Muscle layer of duodenum (tissue), 2 donors: ENCODE measurements around the gene UBR1.

Experiments used
- H3K27ac ChIP-seq: one replicate; pipeline ENCODE4 v1.7.0; 2013; ENCODE audit warnings: mild to moderate bottlenecking, low read length
- H3K27me3 ChIP-seq: one replicate; pipeline ENCODE4 v1.7.0; 2013; ENCODE audit warnings: low read depth, mild to moderate bottlenecking, control low read depth, low read length
- H3K36me3 ChIP-seq, 2 donors: one replicate each; pipeline ENCODE4 v1.7.0; 2013; ENCODE audit warnings: low read length in 2 of 2, control low read depth in 1 of 2, mild to moderate bottlenecking in 1 of 2; ENCODE audit not compliant: insufficient read depth in 2 of 2, control insufficient read depth in 1 of 2
- H3K4me1 ChIP-seq, 2 donors: one replicate each; pipeline ENCODE4 v1.7.0; 2013; ENCODE audit warnings: low read length in 2 of 2, mild to moderate bottlenecking in 2 of 2, control low read depth in 1 of 2, moderate library complexity in 1 of 2; ENCODE audit not compliant: insufficient read depth in 2 of 2, control insufficient read depth in 1 of 2
- H3K4me3 ChIP-seq, 2 donors: one replicate each; pipeline ENCODE4 v1.7.0; 2013; ENCODE audit warnings: low read length in 2 of 2, low read depth in 1 of 2, mild to moderate bottlenecking in 1 of 2
- H3K9me3 ChIP-seq, 2 donors: one replicate each; pipeline ENCODE4 v1.7.0; 2013; ENCODE audit warnings: low read length in 2 of 2, control low read depth in 1 of 2, mild to moderate bottlenecking in 1 of 2; ENCODE audit not compliant: control insufficient read depth in 1 of 2
- donor health status: healthy.

UBR1 gene

DNA sequence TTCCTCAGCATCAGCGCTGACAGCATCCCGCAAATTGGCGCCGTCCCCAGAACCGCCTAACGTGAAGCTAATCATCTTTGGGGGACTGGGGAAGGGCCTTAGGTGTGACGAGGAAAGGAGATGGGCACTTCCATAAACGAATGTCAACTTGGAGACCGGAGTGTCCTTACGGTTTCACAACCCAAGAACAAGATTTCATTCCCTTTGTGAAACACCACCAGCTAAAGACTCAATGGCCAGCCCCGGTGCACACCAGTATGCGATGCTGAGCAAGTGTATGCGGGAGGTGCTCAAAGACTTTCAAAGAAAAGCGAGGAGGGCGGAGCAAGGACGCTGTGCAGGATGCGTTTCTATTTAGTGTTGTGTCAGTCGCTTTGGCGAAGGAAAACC, 184.5 kb downstream of the UBR1 start:
- no peaks in the 10 kb centered on the region for H3K36me3 ChIP-seq
- peaks cover 7 to 8% of the 10 kb centered on the region in 2 donors for H3K4me1 ChIP-seq
- no peaks in the 10 kb centered on the region for H3K9me3 ChIP-seq
- H3K4me3 ChIP-seq: peak overlapping the region; percentile 75 to 89
- no peaks in the 10 kb centered on the region for H3K27me3 ChIP-seq
- peak overlapping the region; percentile 71 for H3K27ac ChIP-seq

DNA sequence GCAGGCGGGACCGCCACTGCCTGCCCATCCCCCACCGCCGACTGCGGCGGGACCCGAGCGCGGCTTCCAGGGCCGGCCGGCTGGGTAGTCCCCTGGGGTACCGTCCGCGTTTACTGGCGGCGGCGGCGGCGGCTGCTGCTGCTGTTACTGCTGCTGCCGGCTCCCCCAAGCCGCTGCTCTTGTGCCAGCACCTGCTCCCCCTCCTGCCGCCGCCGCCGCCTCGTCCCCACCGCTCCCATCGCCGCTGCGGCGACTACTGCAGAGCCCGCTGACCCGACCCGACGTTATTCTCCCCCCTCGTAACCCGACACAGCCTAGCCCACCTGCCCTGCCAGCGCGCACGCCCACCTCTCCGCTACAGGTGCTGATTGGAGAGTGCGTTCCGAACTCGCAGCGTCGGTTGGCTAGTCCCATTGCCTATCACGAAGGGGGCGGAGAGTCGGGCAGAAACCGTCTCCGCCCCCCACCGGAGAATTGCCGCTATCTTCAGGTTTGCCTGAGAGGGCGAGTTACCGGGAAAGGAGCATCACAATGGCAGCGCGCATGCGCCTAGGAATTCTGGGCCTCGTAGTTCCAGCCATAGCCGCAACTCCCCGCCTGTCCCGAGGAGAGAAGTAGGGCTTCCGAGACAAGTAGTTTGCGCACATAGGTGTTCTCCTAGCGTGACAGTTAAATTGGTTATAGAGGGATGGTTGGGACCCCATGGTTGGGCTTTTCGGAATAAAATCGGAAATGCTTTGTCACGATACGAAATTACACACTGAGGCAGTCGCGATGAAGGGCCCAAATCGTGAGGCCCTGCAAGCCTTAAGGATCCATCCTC, 185.1 kb downstream of the UBR1 start, which contains the start of gene TTBK2:
Gene TTBK2 (minus strand): TSS at position 260 of the 823 bp plus-strand sequence. CDS start 42,161 bp downstream, outside the sequence.
- Histone ChIP-seq H3K4me1 (peaks cover 7 to 8% of the 10 kb centered on the region in 2 donors), H3K27ac (peak within 1 kb of the TSS; percentile 71), H3K36me3 (no peaks in the 10 kb centered on the region), H3K4me3 (peak within 1 kb of the TSS; percentile 75 to 89), H3K9me3 (no peaks in the 10 kb centered on the region), H3K27me3 (no peaks in the 10 kb centered on the region)

- H3K36me3 ChIP-seq: no peaks in the 10 kb centered on the region
- H3K9me3 ChIP-seq: no peaks in the 10 kb centered on the region
- H3K4me3 ChIP-seq: peak overlapping the region; percentile 75 to 89
- H3K4me1 ChIP-seq: peaks cover 7 to 12% of the 10 kb centered on the region in 2 donors
- H3K27ac ChIP-seq: peak overlapping the region; percentile 71
- H3K27me3 ChIP-seq: no peaks in the 10 kb centered on the region
Observed at GRCh38 chr15:42919799-42920518, 185.9 kb downstream of the UBR1 start.

DNA sequence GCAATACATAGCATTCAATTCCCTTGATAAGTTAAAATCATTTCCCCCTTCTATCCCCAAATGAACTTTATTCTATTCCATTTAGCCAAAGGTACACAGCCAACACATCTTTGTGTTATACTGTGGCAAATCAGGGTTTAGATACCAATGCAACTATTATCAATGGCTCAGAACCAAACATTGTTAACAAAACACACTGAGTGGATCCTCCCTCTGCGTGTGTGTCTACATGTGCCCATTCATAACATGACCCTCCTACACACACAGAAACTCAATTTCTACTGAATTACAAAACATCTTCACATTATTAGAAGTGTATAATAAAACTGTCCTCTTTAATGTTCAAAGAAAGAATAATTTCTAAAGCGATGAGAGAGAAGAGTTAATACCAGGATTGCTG, 186.5 kb downstream of the UBR1 start:
- no peaks in the 10 kb centered on the region for H3K9me3 ChIP-seq
- H3K27ac ChIP-seq: peak overlapping the region; percentile 71
- no peaks in the 10 kb centered on the region for H3K36me3 ChIP-seq
- no peaks in the 10 kb centered on the region for H3K27me3 ChIP-seq
- peaks cover 7 to 12% of the 10 kb centered on the region in 2 donors for H3K4me1 ChIP-seq
- H3K4me3 ChIP-seq: peak overlapping the region; percentile 75 to 89

GRCh38 chr15:42918047-42918446, 187.8 kb downstream of the UBR1 start:
- peaks cover 7 to 12% of the 10 kb centered on the region in 2 donors for H3K4me1 ChIP-seq
- H3K4me3 ChIP-seq: no peak overlapping the region
- no peaks in the 10 kb centered on the region for H3K9me3 ChIP-seq
- H3K27me3 ChIP-seq: no peaks in the 10 kb centered on the region
- H3K36me3 ChIP-seq: no peaks in the 10 kb centered on the region
- no peak overlapping the region for H3K27ac ChIP-seq

GRCh38 chr15:42915654-42916315, 190.1 kb downstream of the UBR1 start:
- Histone ChIP-seq H3K27ac (no peak overlapping the region), H3K36me3 (no peaks in the 10 kb centered on the region), H3K4me3 (no peak overlapping the region), H3K9me3 (no peaks in the 10 kb centered on the region), H3K27me3 (no peaks in the 10 kb centered on the region), H3K4me1 (peaks cover 7 to 9% of the 10 kb centered on the region in 2 donors)

GRCh38 chr15:42914728-42915497, 190.9 kb downstream of the UBR1 start:
- no peaks in the 10 kb centered on the region for H3K9me3 ChIP-seq
- H3K4me1 ChIP-seq: peaks cover 7 to 9% of the 10 kb centered on the region in 2 donors
- H3K27ac ChIP-seq: no peak overlapping the region
- H3K4me3 ChIP-seq: peak overlapping the region; percentile 2 to 35
- H3K27me3 ChIP-seq: no peaks in the 10 kb centered on the region
- H3K36me3 ChIP-seq: no peaks in the 10 kb centered on the region

- H3K36me3 ChIP-seq: no peaks in the 10 kb centered on the region
- no peak overlapping the region for H3K27ac ChIP-seq
- H3K9me3 ChIP-seq: no peaks in the 10 kb centered on the region
- H3K4me1 ChIP-seq: peaks cover 0 to 4% of the 10 kb centered on the region in 2 donors
- no peak overlapping the region for H3K4me3 ChIP-seq
- H3K27me3 ChIP-seq: no peaks in the 10 kb centered on the region
Observed at GRCh38 chr15:42911058-42911592, 194.7 kb downstream of the UBR1 start.

GRCh38 chr15:42908538-42908937, 197.3 kb downstream of the UBR1 start:
- no peaks in the 10 kb centered on the region for H3K27me3 ChIP-seq
- peaks cover 0 to 4% of the 10 kb centered on the region in 2 donors for H3K4me1 ChIP-seq
- no peaks in the 10 kb centered on the region for H3K36me3 ChIP-seq
- no peaks in the 10 kb centered on the region for H3K9me3 ChIP-seq
- no peak overlapping the region for H3K4me3 ChIP-seq
- no peak overlapping the region for H3K27ac ChIP-seq

DNA sequence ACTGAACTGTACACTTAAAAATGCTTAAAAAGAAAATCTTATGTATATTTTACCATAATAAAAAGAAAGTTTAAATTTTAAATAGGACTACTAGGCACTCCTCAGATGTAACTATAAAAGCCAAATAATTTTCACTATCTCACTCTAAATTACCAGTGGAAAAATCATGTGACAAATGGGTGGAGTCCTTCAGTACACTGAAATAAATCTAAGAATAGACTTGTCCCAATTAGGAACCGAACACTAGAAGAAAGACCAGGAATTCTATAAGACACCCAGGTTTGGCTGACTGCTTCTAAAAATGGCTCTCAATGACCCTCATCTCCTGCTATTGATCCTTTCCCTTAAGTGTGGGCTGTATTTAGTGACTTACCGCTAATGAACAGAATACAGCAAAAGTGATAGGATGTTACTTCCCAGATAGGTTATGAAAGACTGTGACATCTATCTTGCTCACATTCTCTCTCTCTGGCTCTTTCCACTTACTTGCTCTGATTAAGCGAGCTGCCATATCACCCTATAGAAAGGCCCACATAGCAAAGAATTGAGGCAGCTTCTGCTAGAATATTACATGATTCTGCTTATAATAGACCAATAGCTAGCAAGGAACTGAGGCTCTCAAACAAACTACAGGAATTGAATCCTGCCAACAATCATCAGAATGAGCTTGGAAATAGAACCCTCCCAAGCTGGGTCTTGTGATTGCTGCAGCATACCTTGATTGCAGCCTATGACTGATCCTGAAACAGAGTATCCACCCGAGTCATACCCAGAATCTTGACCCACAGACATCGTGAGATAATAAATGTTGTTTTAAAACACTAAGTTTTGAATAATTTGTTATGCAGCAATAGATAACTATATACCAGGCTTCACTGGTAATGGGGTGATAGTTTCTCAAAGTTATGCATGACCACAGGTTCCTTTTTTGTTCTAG, 202.2 kb downstream of the UBR1 start:
- H3K4me3 ChIP-seq: no peak overlapping the region
- H3K9me3 ChIP-seq: no peaks in the 10 kb centered on the region
- H3K27ac ChIP-seq: no peak overlapping the region
- no peaks in the 10 kb centered on the region for H3K36me3 ChIP-seq
- peaks cover 0 to 11% of the 10 kb centered on the region in 2 donors for H3K4me1 ChIP-seq
- H3K27me3 ChIP-seq: no peaks in the 10 kb centered on the region
